ENCODE measurements around the gene CYP4V2.
A peak's percentile ranks its signal among the peaks of the same experiment; 100 is the strongest.

The CYP4V2 gene

DNA sequence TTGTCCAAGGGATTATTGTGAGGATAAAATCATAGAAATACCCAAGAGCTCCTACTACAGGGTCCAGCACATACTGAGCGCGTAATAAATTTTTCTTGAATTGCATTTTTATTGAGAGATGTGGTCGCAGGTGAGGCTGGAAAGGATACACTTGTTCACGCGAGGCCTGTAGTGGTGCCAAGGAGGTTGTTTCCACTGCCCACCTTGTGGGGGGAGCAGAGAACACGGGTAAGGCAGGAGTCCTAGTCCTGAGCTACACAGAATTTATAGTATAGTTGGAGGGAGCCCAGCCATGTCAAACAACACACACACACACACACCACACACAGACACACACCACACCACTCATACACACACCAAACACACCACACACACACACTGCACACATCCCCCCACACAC lies 31.8 kb upstream of the CYP4V2 start:
- FAIRE-seq: no peak
- no peak for DNase-seq (ENCODE audit: insufficient read length)
- TF ChIP-seq TAF1 (IDR thresholded peaks at IDR 0.05; ENCODE audit: borderline replicate concordance, low read depth, low read length): no peak
- TF ChIP-seq POLR2AphosphoS5 (IDR thresholded peaks at IDR 0.05; ENCODE audit: low read depth, low read length): no peak
- no peak for TF ChIP-seq POLR2A (IDR thresholded peaks at IDR 0.05; ENCODE audit: low read depth, low read length)

- FAIRE-seq (peak; percentile 94), DNase-seq (ENCODE audit: insufficient read length) (peak; percentile 62)
- TF ChIP-seq TAF1 (IDR thresholded peaks at IDR 0.05; ENCODE audit: borderline replicate concordance, low read depth, low read length) (no peak), POLR2A (IDR thresholded peaks at IDR 0.05; ENCODE audit: low read depth, low read length) (peak; percentile 62; the same call in 1 of the 2 replicates)
Measured at GRCh38 chr4:186161138-186161537, 30.2 kb upstream of the CYP4V2 start.

DNA sequence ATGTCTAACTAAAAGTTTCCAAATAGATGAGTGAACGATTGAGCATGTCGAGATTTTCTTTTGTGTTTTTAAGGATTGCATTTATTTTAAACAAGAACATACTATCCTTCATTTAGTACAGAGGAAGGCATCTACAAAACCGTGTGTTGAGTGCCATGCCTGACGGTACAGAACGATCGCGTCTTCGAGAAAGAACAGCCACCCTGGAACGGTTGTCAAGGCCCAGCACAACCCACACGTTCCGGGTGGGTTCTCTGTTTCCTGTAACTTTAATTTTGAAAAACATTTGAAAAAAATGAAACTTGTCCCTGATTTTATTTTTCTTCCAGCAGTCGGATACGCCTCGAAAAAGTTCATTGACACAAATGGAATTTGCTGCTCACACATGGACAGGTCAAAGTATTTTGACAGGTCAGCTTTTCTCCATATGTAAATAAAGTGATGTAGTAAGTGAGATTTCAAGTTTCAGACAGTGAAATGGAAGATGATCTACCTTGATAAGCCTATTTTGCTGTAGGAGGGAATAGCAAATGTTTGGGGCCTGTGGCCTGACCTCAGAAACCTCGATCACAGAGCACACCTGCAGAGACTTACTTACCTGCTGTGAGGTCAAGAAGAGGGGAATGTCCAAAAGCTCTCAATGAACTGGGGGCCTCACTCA lies 24.4 kb upstream of the CYP4V2 start:
- TF ChIP-seq POLR2A (IDR thresholded peaks at IDR 0.05; ENCODE audit: low read depth, low read length): no peak
- no peak for TF ChIP-seq POLR2AphosphoS5 (IDR thresholded peaks at IDR 0.05; ENCODE audit: low read depth, low read length)
- no peak for TF ChIP-seq TAF1 (IDR thresholded peaks at IDR 0.05; ENCODE audit: borderline replicate concordance, low read depth, low read length)

GRCh38 chr4:186167605-186168004 lies 23.8 kb upstream of the CYP4V2 start:
- DNase-seq (ENCODE audit: insufficient read length): no peak
- TF ChIP-seq POLR2A (IDR thresholded peaks at IDR 0.05; ENCODE audit: low read depth, low read length): no peak
- TF ChIP-seq TAF1 (IDR thresholded peaks at IDR 0.05; ENCODE audit: borderline replicate concordance, low read depth, low read length): no peak
- no peak for TF ChIP-seq POLR2AphosphoS5 (IDR thresholded peaks at IDR 0.05; ENCODE audit: low read depth, low read length)
- FAIRE-seq: no peak

More for the DNA sequence above, 24.4 kb upstream of the CYP4V2 start:
- DNase-seq (ENCODE audit: insufficient read length) (no peak), FAIRE-seq (no peak)

DNA sequence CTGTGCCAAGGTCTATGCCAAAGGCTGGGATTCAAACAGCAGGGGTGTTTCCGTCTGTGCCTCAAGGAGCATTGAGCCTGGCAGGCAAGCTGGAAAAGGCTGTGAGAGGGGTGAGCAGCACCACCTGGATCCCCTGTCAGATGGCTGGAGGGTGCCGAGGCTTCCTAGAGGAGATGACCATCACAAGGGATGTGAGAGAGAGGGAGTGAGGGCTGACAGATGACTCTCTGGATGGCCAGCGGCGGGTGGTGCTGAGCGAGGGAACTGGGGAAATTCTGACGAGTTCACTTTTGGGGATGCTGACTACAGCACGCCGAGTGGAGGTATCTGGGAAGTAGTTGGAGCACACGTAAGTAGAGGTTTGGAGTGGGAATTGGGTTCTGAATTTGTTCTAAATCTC lies 22.6 kb upstream of the CYP4V2 start:
- no peak for TF ChIP-seq POLR2A (IDR thresholded peaks at IDR 0.05; ENCODE audit: low read depth, low read length)
- no peak for TF ChIP-seq TAF1 (IDR thresholded peaks at IDR 0.05; ENCODE audit: borderline replicate concordance, low read depth, low read length)
- no peak for TF ChIP-seq POLR2AphosphoS5 (IDR thresholded peaks at IDR 0.05; ENCODE audit: low read depth, low read length)
- no peak for FAIRE-seq
- no peak for DNase-seq (ENCODE audit: insufficient read length)

DNA sequence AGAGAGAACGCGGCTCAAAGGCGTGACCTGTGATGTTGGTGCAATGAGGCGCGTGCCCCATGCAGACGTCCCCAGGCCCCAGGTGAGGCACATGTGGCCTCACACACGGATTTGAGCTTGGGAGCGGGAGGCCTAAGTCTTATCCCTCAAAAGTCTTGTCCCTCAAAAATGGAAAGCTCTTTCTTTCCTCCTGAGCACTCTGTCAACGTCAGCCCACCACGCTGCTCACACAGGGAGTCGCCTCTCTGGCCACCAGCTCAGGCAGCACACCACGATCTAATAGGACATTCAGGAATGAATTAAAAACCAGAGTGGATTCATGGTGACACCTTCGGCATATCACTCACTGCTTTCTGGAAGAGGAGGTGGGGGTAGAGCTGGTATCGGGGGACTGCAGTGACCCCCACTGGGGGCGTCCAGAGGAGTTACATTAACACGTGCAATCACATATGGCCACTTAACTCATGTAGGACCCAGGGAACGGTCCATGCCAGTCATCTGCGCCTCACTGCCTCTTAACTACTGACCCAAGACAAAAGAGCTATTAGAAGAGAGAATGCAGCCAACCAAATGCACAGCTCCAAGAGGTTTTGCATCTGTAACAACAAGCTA lies 21.9 kb upstream of the CYP4V2 start:
- TF ChIP-seq POLR2AphosphoS5 (IDR thresholded peaks at IDR 0.05; ENCODE audit: low read depth, low read length): no peak
- no peak for TF ChIP-seq POLR2A (IDR thresholded peaks at IDR 0.05; ENCODE audit: low read depth, low read length)
- TF ChIP-seq TAF1 (IDR thresholded peaks at IDR 0.05; ENCODE audit: borderline replicate concordance, low read depth, low read length): no peak
- DNase-seq (ENCODE audit: insufficient read length) (no peak), FAIRE-seq (no peak)

DNA sequence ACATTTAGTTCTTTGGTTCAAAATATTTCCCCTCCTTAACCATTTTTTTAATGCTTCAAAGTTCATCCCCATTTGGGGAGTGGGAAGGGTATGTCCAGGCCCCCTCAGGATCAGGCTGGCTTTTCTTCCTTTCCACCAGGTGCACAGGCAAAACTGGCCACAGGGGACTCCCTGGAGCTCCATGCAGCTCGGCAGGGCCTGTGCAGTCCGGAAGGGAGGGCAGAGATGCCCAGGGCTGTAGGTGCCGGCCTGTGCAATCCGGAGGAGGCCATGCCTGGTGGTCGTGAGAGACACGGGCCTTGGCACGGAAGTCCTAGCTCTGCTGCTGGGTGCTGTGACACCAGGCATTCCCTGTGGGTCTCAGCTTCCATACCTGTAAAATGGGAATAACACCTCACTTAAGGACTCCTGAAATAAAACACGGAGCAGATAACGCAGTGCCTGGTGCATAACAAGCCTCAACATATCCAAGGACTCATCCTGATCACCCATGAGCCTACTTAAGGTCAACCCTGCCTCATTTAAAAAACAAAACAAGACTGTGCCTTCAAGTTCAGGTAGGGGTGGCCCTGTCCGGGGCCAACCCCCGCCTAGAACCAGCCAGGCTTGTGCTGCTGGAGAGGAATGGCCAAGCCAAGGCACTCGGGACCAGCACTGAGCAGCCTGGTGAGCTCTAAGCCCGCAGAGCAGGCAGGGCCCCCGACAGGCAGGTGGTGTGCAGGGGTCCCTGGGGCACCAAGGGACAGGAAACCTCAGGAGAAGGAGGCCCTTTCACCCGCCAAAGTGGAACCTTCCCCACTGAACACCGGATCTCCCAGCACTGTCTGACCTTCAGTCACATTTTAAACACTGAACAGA lies 21.2 kb upstream of the CYP4V2 start:
- DNase-seq (ENCODE audit: insufficient read length) (no peak), FAIRE-seq (no peak)
- no peak for TF ChIP-seq TAF1 (IDR thresholded peaks at IDR 0.05; ENCODE audit: borderline replicate concordance, low read depth, low read length)
- no peak for TF ChIP-seq POLR2A (IDR thresholded peaks at IDR 0.05; ENCODE audit: low read depth, low read length)
- no peak for TF ChIP-seq POLR2AphosphoS5 (IDR thresholded peaks at IDR 0.05; ENCODE audit: low read depth, low read length)

DNA sequence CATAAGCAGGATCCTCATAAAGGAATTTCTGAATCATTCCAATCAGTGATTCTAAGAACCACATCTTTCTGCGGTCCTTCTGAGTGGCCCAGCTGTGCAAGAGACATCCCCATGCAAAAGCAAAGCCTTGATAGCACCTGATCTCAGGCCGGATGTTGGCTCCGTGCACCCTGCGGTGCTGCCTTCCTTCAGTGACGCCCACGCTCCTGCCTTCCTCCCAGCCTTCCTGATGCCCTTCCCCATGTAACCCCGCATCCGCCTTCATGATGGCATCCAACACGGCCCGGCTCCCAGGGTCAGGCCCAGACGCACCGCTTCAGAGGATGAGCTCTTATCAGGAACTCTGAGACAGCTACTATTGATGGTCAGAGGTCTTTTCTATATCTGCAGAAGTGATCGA lies 20.4 kb upstream of the CYP4V2 start:
- no peak for TF ChIP-seq TAF1 (IDR thresholded peaks at IDR 0.05; ENCODE audit: borderline replicate concordance, low read depth, low read length)
- no peak for TF ChIP-seq POLR2A (IDR thresholded peaks at IDR 0.05; ENCODE audit: low read depth, low read length)
- DNase-seq (ENCODE audit: insufficient read length) (no peak), FAIRE-seq (no peak)

- no peak for TF ChIP-seq POLR2A (IDR thresholded peaks at IDR 0.05; ENCODE audit: low read depth, low read length)
- TF ChIP-seq TAF1 (IDR thresholded peaks at IDR 0.05; ENCODE audit: borderline replicate concordance, low read depth, low read length): no peak
- TF ChIP-seq POLR2AphosphoS5 (IDR thresholded peaks at IDR 0.05; ENCODE audit: low read depth, low read length): no peak
- DNase-seq (ENCODE audit: insufficient read length) (no peak), FAIRE-seq (no peak)
Measured at GRCh38 chr4:186172546-186172945, 18.8 kb upstream of the CYP4V2 start.

- no peak for FAIRE-seq
- DNase-seq (ENCODE audit: insufficient read length): no peak
- no peak for TF ChIP-seq POLR2AphosphoS5 (IDR thresholded peaks at IDR 0.05; ENCODE audit: low read depth, low read length)
- no peak for TF ChIP-seq POLR2A (IDR thresholded peaks at IDR 0.05; ENCODE audit: low read depth, low read length)
- no peak for TF ChIP-seq TAF1 (IDR thresholded peaks at IDR 0.05; ENCODE audit: borderline replicate concordance, low read depth, low read length)
Measured at GRCh38 chr4:186188107-186188506, 3.3 kb upstream of the CYP4V2 start.

- DNase-seq (ENCODE audit: insufficient read length) (no peak), FAIRE-seq (no peak)
- TF ChIP-seq POLR2A (IDR thresholded peaks at IDR 0.05; ENCODE audit: low read depth, low read length) (no peak), POLR2AphosphoS5 (IDR thresholded peaks at IDR 0.05; ENCODE audit: low read depth, low read length) (no peak), TAF1 (IDR thresholded peaks at IDR 0.05; ENCODE audit: borderline replicate concordance, low read depth, low read length) (no peak)
Measured at GRCh38 chr4:186189656-186190055, 1.7 kb upstream of the CYP4V2 start.
